ENCODE measurements around the gene MAPRE2.
A peak's percentile ranks its signal among the peaks of the same experiment; 100 is the strongest.
"Not testable (repeated sequence)": the region's sequence is repeated elsewhere in the genome, so short reads cannot be mapped to it uniquely, and the experiment has no call there.

Gene MAPRE2

DNA sequence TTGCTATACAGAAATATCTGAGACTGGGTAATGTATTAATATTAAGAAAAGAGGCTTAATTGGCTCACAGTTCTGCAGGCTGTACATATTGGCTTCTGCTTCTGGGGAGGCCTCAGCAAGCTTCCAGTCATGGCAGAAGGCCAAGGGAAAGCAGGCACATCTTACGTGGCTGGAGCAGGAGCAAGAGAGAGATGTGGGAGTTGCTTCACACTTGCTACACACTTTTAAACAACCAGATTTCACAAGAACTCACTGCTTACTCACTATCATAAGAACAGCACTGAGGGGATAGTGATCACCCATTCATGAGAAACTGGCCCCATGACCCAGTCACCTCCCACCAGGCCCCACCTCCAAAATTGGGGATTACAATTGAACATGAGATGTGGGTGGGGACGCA is 50.6 kb downstream of the MAPRE2 start:
- DNase-seq (ENCODE audit: low spot score), result no peak

- DNase-seq (ENCODE audit: low spot score), result no peak
Measured at GRCh38 chr18:35095983-35096676, 54.9 kb downstream of the MAPRE2 start.

DNA sequence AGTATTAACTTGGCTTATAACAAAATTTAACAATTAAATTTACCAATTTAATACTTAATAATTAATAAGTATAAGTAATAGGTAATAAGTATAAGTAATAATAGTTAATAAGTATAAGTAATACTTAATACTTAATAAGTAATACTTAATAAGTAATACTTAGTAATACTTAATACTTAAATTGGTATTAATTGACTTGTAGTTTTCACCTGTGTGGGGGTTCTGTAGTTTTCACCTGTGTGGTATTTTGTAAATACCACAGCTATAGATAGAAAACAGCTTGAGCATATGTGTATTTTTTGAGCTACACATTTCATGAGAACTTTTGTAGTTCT is 55.4 kb downstream of the MAPRE2 start:
- DNase-seq (ENCODE audit: low spot score), result no peak

DNA sequence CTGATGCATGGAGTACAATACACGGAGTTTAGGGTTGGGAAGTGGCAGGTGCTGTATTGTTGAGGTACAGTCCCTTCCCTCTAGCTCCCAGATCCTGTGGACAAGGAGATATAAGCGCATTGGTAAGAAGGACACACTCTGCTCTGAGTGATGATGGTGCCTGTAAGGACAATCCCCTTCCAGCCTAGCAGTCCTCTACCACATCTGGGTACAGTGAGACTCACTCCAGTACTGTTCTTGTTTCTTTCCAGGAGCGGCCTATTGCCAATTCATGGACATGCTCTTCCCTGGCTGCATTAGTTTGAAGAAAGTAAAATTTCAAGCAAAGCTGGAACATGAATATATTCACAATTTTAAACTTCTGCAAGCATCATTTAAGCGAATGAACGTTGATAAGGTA is 56.0 kb downstream of the MAPRE2 start:
- DNase-seq (ENCODE audit: low spot score), result no peak

- no peak for DNase-seq (ENCODE audit: low spot score)
Measured at GRCh38 chr18:35097763-35098162, 56.5 kb downstream of the MAPRE2 start.

- DNase-seq (ENCODE audit: low spot score), result no peak
Measured at GRCh38 chr18:35099911-35100310, 58.7 kb downstream of the MAPRE2 start.

DNA sequence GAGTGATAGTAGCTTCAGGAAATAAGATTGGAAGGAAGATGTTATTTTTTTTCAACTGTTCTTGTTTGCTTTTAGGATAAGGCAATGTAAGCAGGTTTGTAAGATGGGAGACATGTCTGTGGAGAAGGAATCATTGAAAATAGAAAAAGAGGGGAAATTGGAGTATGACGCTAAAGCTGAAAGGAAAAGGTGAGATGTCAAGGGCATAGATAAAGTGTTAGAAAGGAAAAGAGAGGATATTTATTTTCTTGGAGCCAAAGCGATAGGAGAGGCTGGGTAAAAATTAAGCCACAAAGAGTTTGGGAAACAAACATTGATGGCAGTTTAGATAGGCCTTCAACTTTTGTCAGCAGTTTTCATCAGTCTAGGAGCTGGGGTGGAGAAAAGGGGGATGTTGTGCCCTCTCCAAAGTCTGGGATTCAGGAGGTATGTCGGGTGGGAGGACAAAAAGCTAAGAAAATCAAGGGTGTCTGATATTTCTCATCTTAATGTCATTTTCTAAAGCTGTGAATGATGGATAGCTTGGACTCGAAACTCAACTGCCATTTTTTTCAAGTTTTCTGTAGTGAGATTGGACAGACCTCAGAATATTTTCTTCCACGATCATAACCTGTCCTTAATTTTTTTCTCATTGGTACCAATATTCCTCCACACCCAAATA is 63.3 kb downstream of the MAPRE2 start:
- no peak for DNase-seq (ENCODE audit: low spot score)

DNA sequence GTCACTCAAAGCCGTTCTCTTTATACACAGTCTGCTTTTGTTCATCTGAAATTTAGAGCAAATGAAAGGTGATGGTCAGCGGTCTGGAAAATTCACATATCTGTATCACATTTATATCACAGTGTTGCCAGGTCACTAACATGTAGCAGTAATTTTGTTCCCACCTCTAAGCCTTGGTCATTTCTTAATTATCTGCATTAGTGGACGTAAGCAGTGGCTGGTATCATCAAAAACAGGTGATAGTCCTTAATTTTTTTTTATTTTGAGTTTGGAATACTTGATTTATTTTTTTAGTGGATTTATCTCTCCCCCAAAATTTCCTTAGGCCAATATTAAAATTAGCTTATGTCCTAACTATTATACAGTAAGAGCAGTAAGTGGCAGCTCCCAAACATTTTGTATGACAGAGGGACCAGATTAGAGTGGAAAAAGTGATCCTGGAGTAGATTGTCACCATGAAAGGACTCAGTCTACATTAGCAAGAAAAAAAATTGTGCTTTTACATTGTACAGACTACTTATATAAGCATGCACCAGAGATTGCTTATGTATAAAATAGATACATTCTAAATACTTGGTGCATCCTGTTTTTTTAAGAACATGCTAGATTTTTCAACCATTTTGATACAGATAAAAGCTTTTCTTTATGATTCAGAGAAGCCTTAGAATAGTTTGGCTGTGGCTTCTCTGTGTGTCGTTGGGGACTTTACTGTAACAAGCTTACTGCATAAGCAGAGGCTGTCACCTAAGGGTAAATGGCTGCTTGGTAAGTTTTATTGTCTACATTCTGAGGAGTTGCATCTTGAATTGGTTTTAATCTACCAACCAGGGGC is 65.0 kb downstream of the MAPRE2 start:
- no peak for DNase-seq (ENCODE audit: low spot score)

GRCh38 chr18:35106845-35107148 is 65.6 kb downstream of the MAPRE2 start:
- DNase-seq (ENCODE audit: low spot score), result no peak

DNA sequence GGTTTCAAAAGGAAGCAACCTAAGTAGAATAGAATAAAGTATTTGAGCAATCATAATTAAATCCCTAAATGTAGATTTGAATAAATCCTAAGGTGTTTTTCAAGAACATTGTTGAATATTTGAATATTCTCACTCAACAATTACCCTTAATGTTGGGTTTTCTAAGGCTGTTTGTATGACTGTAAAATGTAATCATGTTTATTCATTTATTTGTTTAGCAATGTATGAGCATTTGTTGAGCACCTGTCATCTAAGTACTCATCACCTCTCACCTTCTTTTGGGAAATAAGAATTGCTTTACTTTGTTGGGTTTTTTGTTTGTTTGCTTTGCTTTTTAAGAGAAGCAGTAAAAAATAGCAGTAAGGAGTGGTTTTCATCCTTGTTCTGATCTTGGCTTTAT is 66.0 kb downstream of the MAPRE2 start:
- no peak for DNase-seq (ENCODE audit: low spot score)

- DNase-seq (ENCODE audit: low spot score), result not testable (repeated sequence)
Measured at GRCh38 chr18:35108088-35108487, 66.9 kb downstream of the MAPRE2 start.

DNA sequence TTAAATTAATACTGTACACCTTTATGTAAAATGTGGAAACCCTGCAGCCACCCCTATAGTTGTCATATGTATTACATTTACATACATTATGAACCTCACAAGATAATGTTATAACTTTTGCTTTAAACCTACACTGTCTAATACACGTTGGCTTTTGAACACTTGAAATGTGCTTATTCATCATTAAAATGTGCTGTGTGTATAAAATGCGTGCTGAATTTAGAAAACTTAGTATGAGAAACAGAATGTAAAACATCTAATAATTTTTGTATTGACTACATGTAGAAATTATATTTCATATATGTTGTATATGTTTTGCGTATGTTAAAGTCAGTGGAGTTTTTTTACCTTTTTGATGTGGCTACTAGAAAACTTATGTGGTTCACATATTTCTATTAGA is 68.8 kb downstream of the MAPRE2 start:
- no peak for DNase-seq (ENCODE audit: low spot score)

- DNase-seq (ENCODE audit: low spot score), result no peak
Measured at GRCh38 chr18:35110554-35111485, 69.6 kb downstream of the MAPRE2 start.

DNA sequence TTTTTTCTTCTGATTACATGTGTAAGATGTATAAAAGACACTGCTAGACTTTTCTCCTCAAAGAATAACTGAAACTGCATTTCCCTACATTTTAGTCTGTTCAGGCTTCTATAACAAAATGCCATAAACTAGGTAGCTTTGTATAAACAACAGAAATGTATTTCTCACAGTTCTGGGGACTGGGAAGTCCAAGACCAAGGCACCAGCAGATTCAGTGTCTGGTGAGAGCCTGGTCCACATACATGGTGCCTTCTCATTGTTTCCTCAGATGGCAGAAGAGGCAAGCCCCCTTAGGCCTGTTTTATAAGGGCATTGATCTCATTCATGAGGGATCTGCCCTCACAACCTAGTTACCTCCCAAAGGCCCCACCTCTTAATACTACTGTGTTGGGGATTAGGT is 71.5 kb downstream of the MAPRE2 start:
- no peak for DNase-seq (ENCODE audit: low spot score)

DNA sequence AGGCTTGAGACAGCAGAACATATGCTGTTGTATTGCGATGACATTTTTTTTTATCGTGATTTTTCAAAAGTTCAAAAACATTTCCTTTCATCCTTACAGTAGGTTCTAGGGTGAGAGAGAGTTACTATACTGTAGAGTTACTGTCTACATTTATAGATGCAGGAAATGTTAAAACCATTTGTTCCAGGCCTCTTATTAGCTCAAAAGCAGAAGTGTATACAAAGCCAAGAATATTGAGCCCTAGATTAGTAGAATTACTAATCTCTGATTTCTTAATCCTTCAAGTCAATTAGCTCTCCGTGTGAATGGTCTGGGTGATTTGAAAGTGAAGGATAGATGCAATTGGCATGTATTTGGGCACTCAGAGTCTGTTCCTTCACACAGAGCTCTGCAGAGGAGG is 73.1 kb downstream of the MAPRE2 start:
- DNase-seq (ENCODE audit: low spot score), result no peak

GRCh38 chr18:35116784-35117318 is 75.6 kb downstream of the MAPRE2 start:
- no peak for DNase-seq (ENCODE audit: low spot score)

DNA sequence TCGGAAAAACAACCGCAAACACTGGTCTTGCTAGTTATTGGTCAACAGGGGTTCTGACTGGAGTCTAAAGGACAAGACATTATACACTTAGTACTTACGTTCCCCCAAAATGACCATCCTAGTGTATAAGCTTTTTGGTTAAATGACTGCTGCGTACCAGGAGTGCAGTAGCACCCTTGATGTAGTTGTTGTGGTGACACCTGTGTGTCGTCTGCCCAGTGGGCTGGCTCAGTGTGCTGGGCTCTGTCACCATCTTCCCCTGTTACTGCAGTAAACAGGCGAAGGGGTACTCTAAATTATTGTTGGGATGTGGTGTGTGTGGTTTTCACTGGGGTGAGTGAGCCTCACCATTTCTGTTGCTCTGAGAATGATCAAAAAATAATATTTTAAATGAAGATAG is 76.2 kb downstream of the MAPRE2 start:
- no peak for DNase-seq (ENCODE audit: low spot score)

GRCh38 chr18:35117951-35118411 is 76.8 kb downstream of the MAPRE2 start:
- DNase-seq (ENCODE audit: low spot score), result peak; percentile 74

- DNase-seq (ENCODE audit: low spot score), result no peak
Measured at GRCh38 chr18:35118641-35119040, 77.4 kb downstream of the MAPRE2 start.

- no peak for DNase-seq (ENCODE audit: low spot score)
Measured at GRCh38 chr18:35121038-35121437, 79.8 kb downstream of the MAPRE2 start.

DNA sequence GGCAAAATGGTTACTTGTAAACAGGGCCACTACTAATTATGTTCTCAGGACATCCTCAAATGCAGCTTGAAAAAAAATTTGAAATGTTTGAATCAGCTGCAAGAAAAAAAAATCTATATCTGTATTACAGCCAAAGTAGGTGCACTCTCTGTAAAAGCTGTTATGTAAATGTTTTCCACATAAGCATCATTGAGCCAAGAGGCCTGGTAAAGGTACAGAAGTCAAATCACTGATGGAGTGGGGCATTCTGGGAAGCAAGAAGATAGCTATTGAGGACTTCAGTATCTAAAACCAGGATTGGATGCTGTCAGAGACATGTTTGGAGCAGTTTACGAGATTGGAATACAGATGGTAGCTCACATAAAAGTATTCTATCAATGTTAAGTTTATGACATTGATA is 80.3 kb downstream of the MAPRE2 start:
- no peak for DNase-seq (ENCODE audit: low spot score)

Measured in AG08395 (cell line).